ENCODE measurements around the gene CREBBP. TPM values are rescaled to one million over a fixed set of nuclear protein-coding genes. Genes with fewer than 3 reads are reported as not detected.

The CREBBP gene
- total RNA-seq, 1 donor from 2014 or later = 11.3 TPM

GRCh38 chr16:3798838-3799237, 81.7 kb downstream of the CREBBP start:
- no peak overlapping the region for H3K4me3 ChIP-seq (ENCODE audit: low read depth, low read length)
- TF ChIP-seq CTCF (conservative IDR thresholded peaks at IDR 0.05; ENCODE audit: low read depth, low read length) = no peak
- DNase-seq (ENCODE audit: low read depth) = no peak

- no peak for DNase-seq (ENCODE audit: low read depth)
- no peak for TF ChIP-seq CTCF (conservative IDR thresholded peaks at IDR 0.05; ENCODE audit: low read depth, low read length)
- no peak overlapping the region for H3K4me3 ChIP-seq (ENCODE audit: low read depth, low read length)
Measured at GRCh38 chr16:3797904-3798811, 82.4 kb downstream of the CREBBP start.

- H3K4me3 ChIP-seq (ENCODE audit: low read depth, low read length) = no peak overlapping the region
- TF ChIP-seq CTCF (conservative IDR thresholded peaks at IDR 0.05; ENCODE audit: low read depth, low read length) = no peak
- DNase-seq (ENCODE audit: low read depth) = no peak
Measured at GRCh38 chr16:3797473-3797872, 83.0 kb downstream of the CREBBP start.

- TF ChIP-seq CTCF (conservative IDR thresholded peaks at IDR 0.05; ENCODE audit: low read depth, low read length) = no peak
- no peak for DNase-seq (ENCODE audit: low read depth)
- no peak overlapping the region for H3K4me3 ChIP-seq (ENCODE audit: low read depth, low read length)
Measured at GRCh38 chr16:3793161-3793576, 87.3 kb downstream of the CREBBP start.

GRCh38 chr16:3792472-3793012, 88.0 kb downstream of the CREBBP start:
- TF ChIP-seq CTCF (conservative IDR thresholded peaks at IDR 0.05; ENCODE audit: low read depth, low read length) = no peak
- H3K4me3 ChIP-seq (ENCODE audit: low read depth, low read length) = no peak overlapping the region
- DNase-seq (ENCODE audit: low read depth) = no peak

- no peak for DNase-seq (ENCODE audit: low read depth)
- TF ChIP-seq CTCF (conservative IDR thresholded peaks at IDR 0.05; ENCODE audit: low read depth, low read length) = no peak
- no peak overlapping the region for H3K4me3 ChIP-seq (ENCODE audit: low read depth, low read length)
Measured at GRCh38 chr16:3791701-3792100, 88.8 kb downstream of the CREBBP start.
